Body of pancreas (tissue), 4 donors: ENCODE measurements around the gene KLHL22.

ENCODE experiments used
- CTCF ChIP-seq, 7 experiments: fragments of 450-650 bp in 4 of 7; fragments of 200-600 bp in 3 of 7; sonication (generic) in 3 of 7; IDR thresholded peaks; one replicate each; pipeline ENCODE4 v1.5.1; 2016 to 2019; ENCODE audit warnings: antibody characterized with exemption in 7 of 7
- POLR2A ChIP-seq, 3 donors: fragments of 450-650 bp; IDR thresholded peaks; one replicate each; pipeline ENCODE4 v1.6.1; 2016; ENCODE audit warnings: antibody characterized with exemption in 3 of 3, mild to moderate bottlenecking in 2 of 3

DNA sequence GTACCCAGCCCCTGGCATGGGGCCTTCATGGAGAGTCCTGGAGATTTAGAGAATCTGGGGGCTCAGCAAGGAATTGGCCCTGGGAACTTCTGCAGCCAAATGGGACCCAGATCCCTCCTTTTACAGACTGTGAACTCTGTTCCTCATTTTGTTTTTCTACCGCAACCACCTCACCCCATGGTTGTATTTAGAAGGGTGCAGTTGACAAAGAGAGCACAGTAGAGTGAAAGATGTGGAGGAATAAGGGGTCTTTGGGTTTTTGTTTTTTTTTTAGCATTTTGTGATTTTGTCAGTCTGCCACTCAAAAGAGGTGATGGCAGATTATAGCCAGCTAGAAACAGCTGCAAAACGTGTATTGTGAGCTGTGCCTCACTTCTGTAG lies 99.7 kb downstream of the KLHL22 start:
- TF ChIP-seq CTCF (IDR thresholded peaks at IDR 0.05): no peak
- TF ChIP-seq POLR2A (IDR thresholded peaks at IDR 0.05): no peak
